BE2C (cell line): Measurements from ENCODE around the gene ZNF618.

Experiments used
- DNase-seq: peaks from one replicate; pipeline ENCODE4 v3.0.0-alpha.2; 2020
- H3K27me3 ChIP-seq: fragments of 250-450 bp; sonication (Bioruptor Pico); 2 replicates; pipeline ENCODE4 v1.5.1; 2020; ENCODE audit warnings: mild to moderate bottlenecking
- H3K36me3 ChIP-seq: fragments of 250-450 bp; sonication (Bioruptor Pico); 2 replicates; pipeline ENCODE4 v1.5.1; 2020; ENCODE audit warnings: mild to moderate bottlenecking
- H3K4me1 ChIP-seq: fragments of 250-450 bp; sonication (Bioruptor Pico); 2 replicates; pipeline ENCODE4 v1.5.1; 2020
- H3K4me3 ChIP-seq: 2 replicates; pipeline ENCODE4 v1.5.1; 2011; ENCODE audit warnings: low read depth, low read length
- H3K9me3 ChIP-seq: fragments of 250-450 bp; sonication (Bioruptor Pico); 2 replicates; pipeline ENCODE4 v1.5.1; 2020
- CTCF ChIP-seq: IDR thresholded peaks from 2 replicates; pipeline ENCODE4 v1.5.1; 2012; ENCODE audit warnings: mild to moderate bottlenecking, low read depth, low read length

ZNF618 gene

GRCh38 chr9:113890704-113891103 lies 14.6 kb downstream of the ZNF618 start:
- H3K27me3 ChIP-seq: no peaks in the 10 kb centered on the region
- H3K9me3 ChIP-seq: peaks cover 4% of the 10 kb centered on the region; the same call in 1 of the 2 replicates
- peaks cover 6% of the 10 kb centered on the region; the same call in 1 of the 2 replicates for H3K4me1 ChIP-seq
- DNase-seq: no peak
- peaks cover 7% of the 10 kb centered on the region for H3K36me3 ChIP-seq
- no peak overlapping the region for H3K4me3 ChIP-seq
- TF ChIP-seq CTCF: no peak

- H3K36me3 ChIP-seq: peaks cover 7% of the 10 kb centered on the region
- no peak for DNase-seq
Observed at GRCh38 chr9:113892861-113893491, 16.9 kb downstream of the ZNF618 start.

GRCh38 chr9:113894166-113894565 lies 18.1 kb downstream of the ZNF618 start:
- Histone ChIP-seq H3K27me3 (no peaks in the 10 kb centered on the region), H3K9me3 (peaks cover 4% of the 10 kb centered on the region), H3K4me1 (peaks cover 6% of the 10 kb centered on the region; the same call in 1 of the 2 replicates), H3K36me3 (peaks cover 7% of the 10 kb centered on the region), H3K4me3 (no peak overlapping the region)
- no peak for DNase-seq
- no peak for TF ChIP-seq CTCF

More at GRCh38 chr9:113892861-113893491, 16.9 kb downstream of the ZNF618 start:
- peaks cover 6% of the 10 kb centered on the region; the same call in 1 of the 2 replicates for H3K4me1 ChIP-seq
- TF ChIP-seq CTCF: no peak
- H3K4me3 ChIP-seq: no peak overlapping the region
- no peaks in the 10 kb centered on the region for H3K27me3 ChIP-seq
- H3K9me3 ChIP-seq: peaks cover 4% of the 10 kb centered on the region

GRCh38 chr9:113895526-113895925 lies 19.4 kb downstream of the ZNF618 start:
- Histone ChIP-seq H3K4me3 (no peak overlapping the region), H3K4me1 (peaks cover 6% of the 10 kb centered on the region; the same call in 1 of the 2 replicates), H3K27me3 (no peaks in the 10 kb centered on the region), H3K36me3 (peaks cover 4% of the 10 kb centered on the region), H3K9me3 (peaks cover 2% of the 10 kb centered on the region)
- no peak for DNase-seq
- no peak for TF ChIP-seq CTCF

- H3K4me1 ChIP-seq: peaks cover 6% of the 10 kb centered on the region; the same call in 1 of the 2 replicates
- DNase-seq: no peak
- no peak overlapping the region for H3K4me3 ChIP-seq
- no peaks in the 10 kb centered on the region for H3K36me3 ChIP-seq
- no peak for TF ChIP-seq CTCF
- no peaks in the 10 kb centered on the region for H3K27me3 ChIP-seq
- H3K9me3 ChIP-seq: no peaks in the 10 kb centered on the region; the same call in 1 of the 2 replicates
Observed at GRCh38 chr9:113896713-113897112, 20.6 kb downstream of the ZNF618 start.

GRCh38 chr9:113898151-113898550 lies 22.0 kb downstream of the ZNF618 start:
- Histone ChIP-seq H3K9me3 (no peaks in the 10 kb centered on the region; the same call in 1 of the 2 replicates), H3K36me3 (no peaks in the 10 kb centered on the region), H3K27me3 (no peaks in the 10 kb centered on the region), H3K4me3 (no peak overlapping the region), H3K4me1 (no peaks in the 10 kb centered on the region)
- no peak for TF ChIP-seq CTCF
- DNase-seq: no peak
